SIG-M5 (cell line): ENCODE results near the gene CFAP54.
"Not testable (repeated sequence)": the region's sequence is repeated elsewhere in the genome, so short reads cannot be mapped to it uniquely, and the experiment has no call there.

Source experiments
- DNase-seq: peaks from one replicate; lab custom pipeline; 2025; lab: John Stamatoyannopoulos, UW

Gene CFAP54

DNA sequence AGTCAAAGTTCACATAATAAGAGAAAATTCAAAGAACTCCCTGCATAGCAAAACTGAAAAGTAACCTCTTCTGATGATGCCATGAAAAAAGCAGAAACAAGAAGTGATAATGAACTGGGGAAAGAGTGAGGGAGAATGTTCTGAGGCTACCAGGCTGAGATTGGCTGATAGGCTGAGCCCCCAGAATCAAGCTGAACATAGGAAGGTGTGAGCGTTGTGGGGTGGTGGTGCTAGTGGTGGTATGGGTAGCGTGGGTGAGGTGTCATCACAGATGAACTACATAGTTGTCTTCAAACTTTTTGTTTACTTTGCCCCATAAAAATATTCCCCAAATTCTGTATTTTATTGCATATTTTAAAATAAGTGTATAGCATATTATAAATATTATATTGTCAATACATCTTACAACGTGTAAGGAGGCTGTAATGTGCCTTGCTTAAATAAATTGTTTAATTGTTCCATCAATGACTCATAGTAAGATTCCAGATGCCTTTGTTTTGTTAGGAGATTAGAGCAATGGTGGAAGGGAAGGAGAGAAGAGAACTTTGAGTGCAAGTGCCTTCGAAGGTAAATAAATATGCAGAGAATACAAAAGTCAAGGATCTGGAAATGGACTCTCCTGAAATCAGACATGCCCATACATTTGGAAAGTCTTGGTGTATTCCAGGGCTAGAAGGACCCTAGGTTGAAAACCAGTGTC is 15.8 kb upstream of the CFAP54 start:
- no peak for DNase-seq

DNA sequence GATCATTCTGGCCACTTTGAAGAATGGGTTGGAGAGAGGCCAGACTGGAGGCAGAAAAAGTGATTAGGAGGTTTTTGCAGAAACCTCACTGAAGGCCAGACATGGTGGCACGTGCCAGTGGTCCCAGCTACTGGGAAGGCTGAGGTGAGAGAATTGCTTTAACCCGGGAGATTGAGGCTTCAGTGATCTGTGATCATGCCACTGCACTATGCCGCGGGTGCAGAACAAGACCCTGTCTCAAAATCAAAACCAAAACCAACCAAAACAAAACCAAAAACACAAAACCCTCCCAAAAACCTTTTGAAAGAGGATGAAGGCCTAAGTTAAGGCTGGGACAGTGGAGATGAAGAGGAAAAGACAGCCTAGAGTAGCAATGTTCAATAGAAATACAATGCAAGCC is 15.2 kb upstream of the CFAP54 start:
- DNase-seq = no peak

DNA sequence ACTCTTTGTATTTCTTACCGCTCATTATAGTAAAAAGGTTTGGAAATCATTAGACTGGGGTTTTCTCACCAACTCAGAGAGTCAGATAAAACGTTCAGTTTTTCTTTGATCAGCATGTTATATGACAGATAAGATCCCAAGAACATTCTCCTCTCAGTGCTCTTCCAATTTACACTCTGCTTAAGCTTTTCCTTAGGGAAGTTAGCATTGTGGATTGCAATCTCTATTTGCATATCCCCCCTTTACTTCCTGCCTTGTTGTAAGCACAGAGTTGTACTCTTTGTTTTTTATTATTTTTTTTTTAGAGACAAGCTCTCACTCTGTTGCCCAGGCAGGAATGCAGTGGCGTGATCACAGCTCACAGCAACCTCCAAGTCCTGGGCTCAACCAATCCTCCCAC is 11.4 kb upstream of the CFAP54 start:
- no peak for DNase-seq

DNA sequence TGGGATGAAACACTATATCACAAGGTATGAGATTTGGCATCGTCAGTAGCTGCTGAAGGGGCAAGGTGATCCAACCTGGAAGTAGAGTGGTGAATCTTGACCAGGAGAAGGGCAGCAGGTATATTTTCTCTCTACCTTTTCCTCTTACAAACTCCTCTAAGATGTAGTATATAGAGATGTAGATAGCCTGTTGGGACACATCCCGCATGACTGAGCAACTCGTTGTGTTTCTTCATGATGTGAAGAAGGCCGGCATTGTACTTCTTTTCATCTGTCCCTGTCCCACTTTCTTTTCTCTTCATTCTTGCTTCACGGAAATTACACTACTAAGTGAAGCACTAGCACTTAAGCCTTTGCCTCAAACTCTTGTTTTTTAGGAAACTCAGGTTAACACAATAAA is 7.3 kb upstream of the CFAP54 start:
- DNase-seq = no peak

DNA sequence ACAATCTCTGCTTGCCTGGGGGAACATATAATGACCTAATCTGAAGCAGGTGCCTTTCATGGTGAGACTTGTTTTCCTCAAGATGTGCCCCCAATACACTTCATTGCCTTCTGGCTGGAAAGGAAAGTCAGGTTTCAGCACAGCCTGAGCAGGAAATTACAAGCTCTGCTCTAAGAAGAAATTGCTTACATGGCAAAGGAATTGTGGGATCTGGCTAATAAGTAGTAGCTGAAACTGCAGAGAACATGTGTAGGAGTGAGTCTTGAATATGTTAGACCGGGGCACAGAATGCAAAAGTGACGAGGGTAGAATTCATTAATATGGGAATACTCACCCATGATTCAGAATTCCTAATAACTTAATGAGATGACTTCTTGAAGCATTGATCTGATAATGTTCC is 6.3 kb upstream of the CFAP54 start:
- DNase-seq = no peak

DNA sequence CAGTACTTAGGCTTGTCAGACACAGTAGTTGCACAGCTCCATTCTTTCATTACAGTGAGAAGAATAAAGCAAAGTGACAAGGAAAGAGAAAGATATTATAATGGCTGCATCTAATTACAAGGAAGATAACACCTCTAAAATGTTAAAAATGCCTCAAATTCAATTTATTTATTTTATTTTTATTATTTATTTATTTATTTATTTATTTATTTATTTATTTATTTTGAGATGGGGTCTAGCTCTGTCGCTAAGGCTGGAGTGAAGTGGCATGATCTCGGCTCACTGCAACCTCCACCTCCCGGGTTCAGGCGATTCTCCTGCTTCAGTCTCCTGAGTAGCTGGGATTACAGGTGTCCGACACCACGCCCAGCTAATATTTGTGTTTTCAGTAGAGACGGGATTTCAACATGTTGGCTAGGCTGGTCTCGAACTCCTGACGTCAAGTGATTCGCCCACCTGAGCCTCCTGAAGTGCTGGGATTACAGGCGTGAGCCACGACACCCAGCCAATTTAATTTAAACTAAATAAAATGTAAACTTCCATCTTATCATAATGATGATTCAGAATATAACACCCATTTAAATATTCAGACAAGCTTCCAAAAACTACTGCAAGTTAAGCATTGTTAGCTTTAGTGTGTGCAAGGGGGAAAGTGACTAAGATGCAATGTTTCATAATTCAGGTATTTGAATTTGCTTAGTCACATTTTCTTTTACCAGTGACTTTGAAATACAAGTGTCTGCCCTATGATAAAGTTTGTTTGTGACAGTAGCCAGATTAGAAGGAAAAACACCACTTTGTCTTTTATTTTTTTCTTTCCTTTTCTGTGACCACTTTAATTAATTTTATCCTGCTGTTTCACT is 2.4 kb upstream of the CFAP54 start:
- DNase-seq = no peak

DNA sequence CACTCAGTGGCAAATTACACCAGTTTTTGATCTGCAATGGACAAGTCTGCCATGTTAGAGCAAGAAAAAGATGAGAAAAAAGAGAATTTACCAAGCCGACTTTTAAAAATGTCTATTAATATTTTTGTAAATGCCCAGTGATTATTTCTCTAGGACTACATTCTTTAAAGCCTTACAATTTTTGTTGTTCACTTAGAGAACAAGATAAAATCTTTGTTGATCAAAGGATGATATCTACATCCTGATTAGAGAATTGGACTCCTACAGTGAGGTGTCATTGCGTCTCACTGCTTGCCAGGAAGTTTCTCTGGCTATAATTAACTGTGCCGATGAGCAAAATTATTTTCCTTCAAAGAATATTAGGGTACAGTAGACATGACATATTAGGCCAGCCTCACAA is 1.7 kb upstream of the CFAP54 start:
- no peak for DNase-seq

DNA sequence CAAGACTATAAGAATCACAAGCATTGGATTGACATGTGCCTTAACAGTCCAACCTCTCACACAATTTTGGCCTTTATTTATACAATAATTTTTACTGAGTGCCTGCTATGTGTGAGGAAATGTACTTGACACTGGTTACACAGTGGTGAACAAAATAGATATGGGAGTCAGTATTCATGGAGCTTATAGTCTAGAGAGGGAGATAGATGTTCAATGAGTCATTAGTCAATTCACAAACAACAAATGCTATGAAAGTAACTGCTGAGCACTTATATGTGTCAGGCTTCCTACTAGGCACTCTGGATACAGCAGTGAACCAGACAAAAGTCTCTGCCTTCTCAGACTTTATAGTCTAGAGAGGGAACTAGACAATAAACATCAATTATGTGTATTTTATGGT is 3.7 kb downstream of the CFAP54 start:
- DNase-seq = no peak

DNA sequence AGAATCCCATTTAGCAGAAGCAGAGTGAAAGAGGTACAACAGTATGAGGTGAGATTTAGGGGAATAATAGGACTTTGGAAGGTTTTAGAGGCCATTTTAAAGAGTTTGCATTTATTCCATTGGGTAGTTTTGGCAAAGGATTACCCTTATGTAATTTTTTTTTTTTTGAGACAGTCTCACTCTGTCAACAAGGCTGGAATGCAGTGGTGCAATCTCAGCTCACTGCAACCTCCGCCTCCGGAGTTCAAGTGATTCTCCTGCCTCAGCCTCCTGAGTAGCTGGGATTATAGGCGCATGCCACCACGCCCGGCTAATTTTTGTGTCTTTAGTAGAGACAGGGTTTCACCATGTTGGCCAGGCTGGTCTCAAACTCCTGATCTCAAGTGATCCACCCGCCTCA is 4.8 kb downstream of the CFAP54 start:
- DNase-seq = not testable (repeated sequence)

DNA sequence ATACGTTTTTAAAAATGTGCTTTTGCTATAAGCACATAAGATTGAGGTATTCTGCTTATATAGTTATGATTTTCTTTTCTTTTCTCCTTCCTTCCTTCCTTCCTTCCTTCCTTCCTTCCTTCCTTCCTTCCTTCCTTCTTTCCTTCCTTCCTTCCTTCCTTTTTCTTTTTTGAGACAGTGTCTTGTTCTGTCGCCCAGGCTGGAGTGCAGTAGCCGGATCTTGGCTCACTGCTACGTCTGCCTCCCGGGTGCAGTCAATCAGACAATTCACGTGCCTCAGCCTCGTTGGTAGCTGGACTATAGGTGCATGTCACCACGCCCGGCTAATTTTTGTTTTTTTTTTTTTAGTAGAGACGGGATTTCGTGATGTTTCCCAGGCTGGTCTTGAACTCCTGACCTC is 5.8 kb downstream of the CFAP54 start:
- no peak for DNase-seq

DNA sequence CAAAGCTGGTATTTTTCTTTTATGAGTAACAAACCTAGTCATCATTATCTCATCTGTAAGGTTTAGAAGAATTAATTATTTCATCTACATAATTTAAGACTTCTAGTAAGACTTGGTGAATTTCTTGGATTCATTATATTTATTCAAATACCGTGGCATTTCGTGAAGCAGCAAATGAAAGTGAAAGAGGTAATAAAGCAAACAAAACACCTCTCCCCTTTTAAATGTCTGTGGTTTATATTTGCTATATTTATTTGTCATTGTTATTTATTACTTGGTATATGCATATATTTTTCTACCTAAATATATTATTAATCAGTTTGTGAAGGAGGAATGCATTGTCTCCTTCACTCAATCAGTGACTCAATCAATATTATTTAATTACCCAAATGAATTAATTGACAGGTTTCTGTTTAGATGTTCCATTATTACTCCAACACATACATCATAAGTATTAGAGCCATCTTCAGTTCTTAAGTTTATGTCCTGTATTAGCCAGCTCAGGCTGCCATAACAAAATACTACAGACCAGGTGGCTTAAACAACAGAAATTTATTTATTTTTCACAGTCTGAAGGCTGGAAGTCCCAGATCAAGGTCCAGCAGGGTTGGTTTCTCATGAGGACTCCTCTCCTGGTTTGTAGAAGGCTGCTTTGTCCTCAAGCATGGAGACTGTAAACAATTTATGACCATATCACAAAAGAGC is 6.6 kb downstream of the CFAP54 start:
- no peak for DNase-seq

DNA sequence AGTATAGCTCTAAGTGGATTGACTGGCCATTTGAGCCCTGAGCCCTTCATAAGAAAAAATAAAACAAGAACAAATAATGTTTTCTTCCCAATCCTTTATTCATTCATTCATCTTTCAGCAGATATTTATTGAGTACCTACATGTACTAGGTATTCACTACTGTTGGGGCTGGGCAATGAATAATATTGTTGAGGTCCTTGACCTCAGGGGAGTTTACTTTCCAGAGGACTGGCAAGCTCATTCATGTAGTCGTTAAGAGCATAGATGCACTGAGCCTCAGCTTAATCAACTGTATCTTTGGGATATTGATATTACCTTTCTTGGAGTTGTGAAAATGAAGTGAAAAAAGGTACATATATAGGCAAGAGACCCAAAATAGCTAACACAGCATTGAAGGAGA is 7.6 kb downstream of the CFAP54 start:
- DNase-seq = no peak

DNA sequence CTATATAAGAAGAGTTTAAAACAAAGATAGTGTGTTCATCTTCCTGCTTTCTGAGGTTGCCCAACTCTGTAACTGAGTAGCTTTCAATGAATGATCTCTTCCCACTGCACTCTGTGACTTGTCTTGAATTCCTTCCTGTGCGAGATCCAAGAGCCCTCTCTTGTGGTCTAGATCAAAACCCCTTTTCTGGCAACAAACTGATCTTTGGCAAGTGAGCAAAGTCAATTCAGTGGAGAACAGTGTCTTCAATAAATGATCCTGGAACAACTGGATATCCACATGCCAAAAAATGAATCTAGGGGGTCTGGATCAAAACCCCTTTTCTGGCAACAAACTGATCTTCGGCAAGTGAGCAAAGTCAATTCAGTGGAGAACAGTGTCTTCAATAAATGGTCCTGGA is 8.5 kb downstream of the CFAP54 start:
- no peak for DNase-seq

DNA sequence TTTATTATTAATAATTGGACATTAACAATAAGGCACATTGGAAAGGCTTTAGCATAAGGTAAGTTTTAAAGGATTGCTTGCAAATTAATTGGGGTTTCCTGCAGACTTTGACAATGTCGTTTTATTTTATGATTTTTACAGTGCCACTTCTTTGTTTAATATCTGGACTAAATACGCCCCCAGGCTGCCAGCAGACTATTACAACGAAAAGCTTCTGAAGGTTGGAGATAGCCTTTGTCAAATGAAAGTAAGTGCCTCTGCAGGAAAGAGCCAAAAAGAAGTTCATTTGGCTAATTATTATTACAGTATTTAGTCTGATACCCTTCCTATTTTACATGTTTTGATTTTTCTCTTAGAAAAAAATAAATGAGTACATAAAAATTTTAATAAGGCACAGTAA is 11.3 kb downstream of the CFAP54 start:
- no peak for DNase-seq

DNA sequence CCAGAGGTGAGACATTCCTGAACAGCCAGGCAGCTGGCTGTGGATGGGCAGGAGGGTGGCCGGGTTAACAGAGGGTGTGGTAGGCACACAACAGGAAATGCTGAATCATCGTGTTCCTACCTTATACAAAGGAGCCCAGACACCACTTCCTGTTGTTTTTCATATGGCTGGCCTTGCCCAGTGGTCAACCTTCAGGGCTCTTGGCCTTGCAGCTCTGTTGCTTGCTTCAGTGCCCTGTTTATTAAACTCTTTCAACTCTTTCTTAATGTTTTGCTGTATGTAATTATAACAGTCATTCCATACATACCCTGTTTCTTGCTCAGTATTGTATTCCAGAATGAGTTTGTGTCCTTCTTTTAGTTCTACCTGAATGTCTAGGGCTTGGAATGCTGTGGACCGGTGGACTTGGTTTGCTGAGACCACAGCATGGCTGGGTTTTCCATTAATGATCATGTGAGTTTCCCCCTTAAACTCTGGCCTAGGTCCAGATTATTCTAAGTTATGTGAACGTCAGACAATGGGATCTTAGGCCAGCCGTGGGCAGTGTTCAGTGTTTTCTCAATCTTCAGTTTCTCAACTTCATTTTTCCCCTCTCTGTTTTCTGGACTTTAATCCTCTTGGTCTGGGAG is 11.9 kb downstream of the CFAP54 start:
- no peak for DNase-seq

DNA sequence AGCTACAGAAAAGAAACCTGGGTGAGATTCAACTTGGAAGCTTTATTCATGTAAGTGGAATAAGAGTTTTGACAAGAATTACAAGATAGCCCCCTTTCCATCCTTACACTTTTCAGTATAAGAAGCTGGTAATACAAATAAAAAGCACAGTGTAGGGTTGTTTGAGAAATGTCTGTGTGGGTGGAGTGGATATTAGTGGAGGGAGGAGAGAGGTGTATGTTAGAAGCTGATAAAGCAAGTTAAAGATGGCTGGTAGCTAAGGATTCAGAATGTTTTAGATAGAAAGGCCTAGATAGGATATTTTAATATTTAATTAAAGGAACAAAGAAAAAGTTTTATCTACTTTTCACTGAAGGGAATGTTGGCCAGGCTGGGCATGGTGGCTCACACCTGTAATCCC is 12.5 kb downstream of the CFAP54 start:
- DNase-seq = no peak

DNA sequence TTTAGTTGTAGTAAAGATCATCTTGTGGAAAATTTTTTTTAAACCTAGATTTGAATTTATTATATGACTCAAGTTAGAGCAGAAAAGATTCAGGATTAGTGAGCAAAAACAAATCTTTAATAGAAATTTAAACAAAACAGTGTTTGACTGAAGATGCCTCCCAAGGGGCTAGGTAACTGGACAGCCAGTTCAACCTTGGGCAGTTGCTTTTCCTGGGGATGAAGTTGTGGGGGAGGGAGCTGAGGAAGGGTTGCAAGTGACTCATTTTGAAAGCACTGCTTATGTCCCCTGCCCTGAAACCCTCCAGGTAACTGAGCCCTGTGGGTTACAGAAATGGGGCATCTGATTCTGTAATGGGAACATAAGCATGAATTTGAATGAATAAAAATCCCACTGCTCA is 13.1 kb downstream of the CFAP54 start:
- DNase-seq = no peak

DNA sequence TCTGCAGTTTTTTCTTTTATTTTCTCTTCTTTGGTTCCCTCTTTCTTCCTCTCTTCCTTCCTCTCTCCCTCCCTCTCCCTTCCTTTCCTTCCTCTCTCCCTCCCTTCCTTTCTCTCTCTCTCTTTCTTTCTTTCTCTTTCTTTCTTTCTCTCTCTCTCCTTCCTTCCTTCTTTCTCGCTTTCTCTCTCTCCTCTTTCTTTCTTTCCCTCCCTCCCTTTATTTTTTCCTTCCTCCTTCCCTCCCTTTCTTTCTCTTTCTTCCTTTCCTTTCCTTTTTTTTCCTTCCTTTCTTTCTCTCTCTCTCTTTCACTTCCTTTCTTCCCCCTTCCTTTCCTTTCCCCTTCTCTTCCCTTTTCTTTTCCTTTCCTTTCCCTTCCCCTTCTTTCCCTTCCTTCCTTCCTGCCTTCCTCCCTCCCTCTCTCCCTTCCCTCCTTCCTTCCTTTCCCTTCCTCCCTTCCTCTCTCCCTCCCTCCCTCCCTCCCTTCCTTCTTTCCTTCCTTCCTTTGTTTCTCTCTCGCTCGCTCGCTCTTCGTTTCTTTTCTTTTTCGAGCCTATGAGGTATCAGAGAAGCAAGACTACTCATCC is 13.7 kb downstream of the CFAP54 start:
- no peak for DNase-seq

DNA sequence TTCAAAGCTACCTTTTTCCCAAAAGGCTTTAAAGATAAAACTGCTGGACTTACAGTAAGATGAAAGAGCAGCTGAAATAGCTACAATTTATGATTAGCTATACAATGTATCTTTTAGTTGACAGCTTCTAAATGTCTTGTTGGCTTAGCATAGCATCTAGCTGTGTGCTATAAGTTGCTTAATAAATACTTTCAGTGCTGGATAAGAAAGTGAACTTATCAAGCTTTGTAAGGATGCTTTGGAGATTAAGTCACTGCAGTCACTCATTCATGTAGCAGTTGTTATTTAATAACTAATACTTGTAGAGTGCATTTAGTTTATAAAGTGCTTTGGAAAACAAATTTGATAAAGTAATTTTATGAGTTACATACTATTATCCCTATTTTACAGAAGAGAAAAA is 14.6 kb downstream of the CFAP54 start:
- no peak for DNase-seq

DNA sequence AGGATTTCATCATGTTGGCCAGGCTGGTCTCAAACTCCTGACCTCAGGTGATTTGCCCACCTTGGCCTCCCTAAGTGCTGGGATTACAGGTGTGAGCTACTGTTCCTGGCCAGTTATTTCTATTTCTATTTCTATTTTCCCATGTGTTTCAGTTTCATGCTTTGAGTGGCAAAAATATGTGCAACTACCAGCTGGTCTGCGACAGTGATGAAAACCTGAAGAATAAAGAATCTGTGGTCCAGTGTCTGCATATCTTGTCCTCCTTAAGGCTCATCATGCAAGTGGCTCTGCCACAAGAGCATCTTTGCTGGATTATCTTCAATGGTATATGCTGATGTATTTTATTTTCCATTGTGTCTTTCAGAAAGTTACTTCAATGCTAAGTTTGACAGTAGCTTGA is 17.4 kb downstream of the CFAP54 start:
- DNase-seq = no peak

DNA sequence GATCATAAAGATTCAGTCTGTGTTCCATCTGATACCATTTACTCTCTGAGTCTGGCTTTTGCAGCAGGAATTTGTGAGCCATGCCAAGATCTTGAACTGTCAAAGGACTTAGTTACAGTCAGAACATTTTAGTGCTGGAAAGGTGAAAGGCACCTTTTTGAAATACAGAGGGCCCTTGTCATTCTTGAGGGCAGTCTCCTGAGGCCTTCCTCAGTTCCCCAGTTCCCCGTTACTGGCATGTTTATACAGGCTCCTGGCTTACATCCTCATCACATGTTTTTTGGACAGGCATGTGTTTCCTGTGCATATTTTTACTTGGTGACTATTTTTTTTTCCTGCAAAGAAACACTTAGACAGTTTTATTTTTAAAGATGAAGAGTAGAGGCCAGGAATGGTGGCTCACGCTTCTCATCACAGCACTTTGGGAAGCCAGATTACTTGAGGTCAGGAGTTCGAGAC is 21.0 kb downstream of the CFAP54 start:
- no peak for DNase-seq

DNA sequence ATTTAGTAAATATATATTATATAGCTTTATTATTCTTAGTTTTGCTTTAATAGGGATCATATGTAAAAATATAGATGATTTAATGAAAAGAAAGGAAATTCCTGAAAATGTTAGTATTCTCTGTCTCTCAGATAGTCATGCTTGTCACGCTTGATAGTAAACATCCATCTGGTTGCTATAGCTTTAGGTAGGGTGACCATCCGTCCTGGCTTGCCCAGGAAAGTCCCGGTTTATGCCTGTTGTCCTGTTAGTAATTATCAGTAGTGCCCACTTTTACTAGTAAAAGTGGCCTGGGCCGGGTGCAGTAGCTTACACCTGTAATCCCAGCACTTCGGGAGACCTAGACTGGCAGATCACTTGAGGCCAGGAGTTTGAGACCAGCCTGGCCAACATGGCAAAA is 23.8 kb downstream of the CFAP54 start:
- no peak for DNase-seq
